Activated CD4-positive, alpha-beta T cell treated with anti-CD3 and anti-CD28 coated beads for 48 hours (primary cell): Measurements from ENCODE around the gene SLFN12.
"Not testable (repeated sequence)": the region's sequence is repeated elsewhere in the genome, so short reads cannot be mapped to it uniquely, and the experiment has no call there.

ENCODE experiments used
- DNase-seq: peaks from one replicate; pipeline ENCODE4 v3.0.0-alpha.2; 2020

The SLFN12 gene

DNA sequence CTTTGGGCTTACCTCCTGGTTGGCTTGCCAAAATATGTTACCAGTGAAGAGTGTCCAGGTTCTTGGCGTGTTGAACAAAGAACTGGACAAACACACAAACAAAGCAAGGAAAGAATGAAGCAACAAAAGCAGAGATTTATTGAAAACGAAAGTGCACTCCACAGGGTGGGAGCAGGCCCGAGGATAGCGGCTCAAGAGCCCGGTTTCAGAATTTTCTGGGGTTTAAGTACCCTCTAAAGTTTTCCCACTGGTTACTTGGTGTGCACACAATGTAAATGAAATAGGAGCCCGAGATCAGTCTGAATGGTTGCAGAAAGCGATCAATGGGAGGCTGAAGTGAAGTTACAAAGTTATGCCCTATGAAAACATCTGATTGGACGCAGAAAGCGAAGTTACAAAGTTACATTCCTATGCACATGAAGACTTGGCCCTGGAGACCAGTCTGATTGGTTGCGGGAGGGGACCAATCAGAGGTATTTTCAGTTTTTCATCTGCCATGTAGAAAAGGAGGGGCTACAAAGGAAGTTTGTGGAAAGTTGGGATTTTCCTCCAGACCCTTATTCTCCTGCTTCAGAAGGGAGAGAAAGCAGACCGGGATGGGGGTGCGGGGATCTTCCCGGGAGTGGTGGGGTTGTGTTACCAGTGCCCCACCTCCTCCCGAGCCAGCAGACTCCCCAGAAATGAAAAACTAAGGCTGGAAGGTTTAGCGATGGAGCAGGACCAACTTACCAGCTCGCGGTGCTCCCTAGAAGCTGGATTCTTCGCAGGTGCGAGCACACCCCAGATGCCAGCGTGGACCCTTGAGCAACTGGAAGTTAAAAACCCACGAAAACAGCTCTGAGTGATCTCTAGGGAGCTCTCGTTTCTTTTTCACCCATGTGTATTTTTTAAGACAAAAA, at the start of gene SLFN12:
Gene SLFN12 (minus strand): TSS at position 325 of the 899 bp plus-strand sequence. CDS start 9,472 bp downstream, outside the sequence.
- peak; percentile 56 for DNase-seq

- no peak for DNase-seq
Measured at GRCh38 chr17:35479271-35479670, 47.0 kb upstream of the SLFN12 start.

GRCh38 chr17:35477248-35477647, 44.9 kb upstream of the SLFN12 start:
- no peak for DNase-seq

DNA sequence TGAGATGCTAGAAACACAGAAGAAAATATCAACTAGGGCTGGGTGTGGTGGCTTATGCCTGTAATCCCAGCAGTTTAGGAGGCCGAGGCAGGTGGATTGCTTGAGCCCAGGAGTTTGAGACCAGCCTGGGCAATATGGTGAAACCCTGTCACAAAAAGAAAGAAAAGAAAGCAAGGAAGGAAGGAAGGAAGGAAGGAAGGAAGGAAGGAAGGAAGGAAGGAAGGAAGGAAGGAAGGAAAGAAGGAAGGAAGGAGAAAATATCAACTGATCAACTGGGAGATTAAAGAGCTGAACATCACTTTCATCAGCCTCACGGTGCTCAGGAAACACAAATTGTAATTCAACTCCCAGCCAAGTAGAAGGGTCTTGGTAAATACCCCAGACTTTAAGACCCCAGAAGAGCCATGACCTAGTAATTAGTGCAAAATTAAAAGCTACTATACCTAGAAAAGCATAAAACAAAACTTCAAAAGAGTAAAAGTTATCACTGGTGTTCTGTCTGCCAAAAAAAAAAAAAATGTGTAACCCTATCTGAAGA, 44.1 kb upstream of the SLFN12 start:
- no peak for DNase-seq

- no peak for DNase-seq
Measured at GRCh38 chr17:35468475-35468874, 36.2 kb upstream of the SLFN12 start.

- no peak for DNase-seq
Measured at GRCh38 chr17:35467824-35468223, 35.5 kb upstream of the SLFN12 start.

GRCh38 chr17:35460354-35460851, 28.1 kb upstream of the SLFN12 start:
- DNase-seq = peak; percentile 51

DNA sequence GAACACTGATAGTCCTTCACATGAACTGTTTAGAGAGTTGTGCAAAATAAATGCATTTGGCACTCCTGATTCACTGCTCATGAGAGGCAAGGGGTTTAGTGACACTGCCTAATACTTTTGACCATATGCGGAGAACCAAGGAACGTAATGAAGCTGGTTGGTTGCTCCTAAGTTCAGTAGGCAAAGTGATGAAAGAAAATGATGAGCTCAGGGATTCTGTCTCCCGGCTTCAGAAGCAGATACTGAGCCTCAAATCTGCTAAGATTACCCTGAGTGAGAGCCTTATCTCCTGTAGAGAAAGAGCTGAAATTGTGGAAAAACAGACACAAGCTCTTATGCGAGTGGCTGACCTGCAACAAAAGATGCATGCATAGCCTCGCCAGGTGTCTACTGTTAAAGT, 21.7 kb upstream of the SLFN12 start:
- DNase-seq = not testable (repeated sequence)

GRCh38 chr17:35453171-35453570, 20.9 kb upstream of the SLFN12 start:
- no peak for DNase-seq

DNA sequence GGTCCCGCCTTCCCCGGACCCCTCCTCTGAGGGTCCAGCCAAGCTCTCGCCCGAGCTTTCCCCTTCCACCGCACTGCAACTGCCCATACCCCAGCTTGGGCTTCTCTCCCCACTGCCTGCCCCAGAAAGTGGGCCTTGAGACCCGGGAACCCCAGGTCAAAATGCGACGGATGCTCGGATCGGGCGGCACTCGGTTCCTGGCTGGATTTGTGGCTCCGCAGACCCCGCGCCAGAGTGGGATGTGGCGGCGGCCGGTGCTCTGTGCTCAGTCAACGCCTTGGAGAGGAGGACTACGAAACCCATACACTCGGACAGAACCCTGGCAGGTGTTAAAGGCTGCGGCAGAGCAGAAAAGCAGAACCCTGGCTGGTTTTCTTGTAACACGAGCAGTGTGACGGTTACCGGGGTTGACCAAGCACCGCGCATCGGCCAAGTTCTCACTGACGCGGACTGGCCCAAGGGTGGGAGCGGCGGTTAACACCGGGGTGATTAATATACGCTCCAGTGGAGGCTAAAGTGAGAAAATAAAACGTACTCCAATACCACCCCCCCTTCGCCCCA, 17.2 kb upstream of the SLFN12 start:
- no peak for DNase-seq

GRCh38 chr17:35448899-35449227, 16.6 kb upstream of the SLFN12 start:
- DNase-seq = no peak

GRCh38 chr17:35448214-35448898, 16.1 kb upstream of the SLFN12 start, which contains the start of gene SLFN13:
SLFN13 (minus strand) TSS chr17:35448766; CDS start chr17:35445680, 3,086 bp downstream.
- DNase-seq = peak; percentile 97

DNA sequence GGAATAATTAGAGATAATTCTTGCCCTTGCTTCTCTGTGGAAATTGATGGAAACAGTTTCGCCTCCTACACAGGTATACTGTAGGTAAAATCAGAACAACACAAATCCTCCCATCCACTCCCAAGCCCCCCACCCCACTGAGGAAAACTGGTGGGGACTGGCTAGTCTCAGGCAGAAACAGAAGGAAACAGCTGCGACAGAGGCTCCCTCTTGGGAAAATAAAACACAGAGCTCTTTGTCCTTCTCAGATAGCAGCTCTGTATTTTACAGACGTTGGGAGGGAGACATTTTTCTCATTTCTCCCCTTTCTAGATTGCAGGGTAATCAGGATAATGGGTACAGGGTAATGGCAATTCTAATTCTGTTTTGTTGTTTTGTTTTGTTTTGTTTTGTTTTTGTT, 15.2 kb upstream of the SLFN12 start:
- DNase-seq = no peak

- DNase-seq = no peak
Measured at GRCh38 chr17:35438433-35438832, 6.1 kb upstream of the SLFN12 start.

- DNase-seq = peak; percentile 81
Measured at GRCh38 chr17:35433075-35433894, 985 bp upstream of the SLFN12 start.

- no peak for DNase-seq
Measured at GRCh38 chr17:35429702-35430101, 2.6 kb downstream of the SLFN12 start.

DNA sequence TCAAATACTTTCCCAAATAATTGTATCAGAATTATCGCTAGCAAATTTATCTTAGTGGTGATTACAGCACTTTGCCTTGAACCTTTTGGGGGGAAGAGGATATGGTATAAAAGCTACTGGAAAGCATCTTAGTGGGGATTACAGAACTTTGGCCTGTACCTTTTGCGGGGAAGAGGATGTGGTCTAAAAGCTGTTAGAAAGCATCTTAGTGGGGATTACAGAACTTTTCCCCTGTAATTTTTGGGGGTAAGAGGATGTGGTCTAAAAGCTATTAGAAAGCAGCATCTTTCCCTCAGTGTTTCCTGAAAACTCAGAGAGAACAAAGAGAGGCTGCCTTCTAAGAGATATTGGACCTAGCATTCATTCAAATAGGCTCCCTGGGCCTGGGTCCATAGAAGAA, 4.1 kb downstream of the SLFN12 start:
- DNase-seq = no peak

DNA sequence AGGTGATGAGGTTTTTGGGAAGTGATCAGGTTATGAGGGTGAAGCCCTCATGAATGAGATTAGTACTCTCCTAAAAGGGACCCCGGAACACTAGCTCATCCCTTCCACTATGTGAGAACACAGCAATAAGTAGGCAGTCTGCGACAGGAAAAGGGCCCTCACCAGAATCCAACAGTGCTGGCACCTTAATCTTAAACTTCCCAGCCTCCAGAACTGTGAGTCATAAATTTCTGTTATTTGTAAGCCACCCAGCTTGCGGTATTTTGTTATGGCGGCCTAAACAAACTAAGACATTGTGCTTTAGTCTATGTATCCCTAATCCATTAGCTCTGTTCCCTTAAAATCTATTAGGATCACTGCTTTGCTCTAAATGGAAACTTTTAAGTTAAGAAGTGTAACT, 8.5 kb downstream of the SLFN12 start:
- no peak for DNase-seq

GRCh38 chr17:35421069-35421468, 11.2 kb downstream of the SLFN12 start:
- DNase-seq = not testable (repeated sequence)

GRCh38 chr17:35416659-35417058, 15.6 kb downstream of the SLFN12 start:
- no peak for DNase-seq

DNA sequence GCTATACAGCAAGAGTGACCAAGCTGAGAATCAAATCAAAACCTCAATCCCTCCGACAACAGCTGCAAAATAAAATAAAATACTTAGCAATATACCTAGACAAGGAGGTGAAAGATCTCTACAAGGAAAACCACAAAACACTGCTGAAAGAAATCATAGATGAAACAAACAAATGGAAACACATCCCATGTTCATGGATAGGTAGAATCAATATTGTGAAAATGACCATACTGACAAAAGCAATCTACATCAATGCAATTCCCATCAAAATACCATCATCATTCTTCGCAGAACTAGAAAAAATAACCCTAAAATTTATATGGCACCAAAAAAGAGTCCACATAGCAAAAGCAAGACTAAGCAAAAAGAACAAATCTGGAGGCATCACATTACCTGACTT, 17.6 kb downstream of the SLFN12 start:
- not testable (repeated sequence) for DNase-seq

DNA sequence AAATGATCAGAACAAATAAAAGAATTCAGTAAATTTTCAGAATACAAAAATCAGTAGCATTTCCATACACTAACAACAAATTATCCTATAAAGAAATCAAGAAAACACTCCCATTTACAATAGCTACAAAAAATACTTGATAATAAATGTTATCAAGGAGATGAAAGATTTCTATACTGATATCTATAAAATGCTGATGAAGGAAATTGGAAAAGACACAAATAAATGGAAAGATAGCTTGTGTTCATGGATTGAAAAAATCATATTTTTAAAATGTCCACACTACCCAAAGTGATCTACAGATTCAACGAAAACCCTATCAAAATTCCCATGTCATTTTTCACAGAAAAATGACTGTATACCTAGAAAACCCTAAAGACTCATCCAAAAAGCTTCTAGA, 18.1 kb downstream of the SLFN12 start:
- no peak for DNase-seq
